Fibroblast of lung (primary cell): ENCODE measurements around the gene ATG4B.

Experiments
- CTCF ChIP-seq, 2 donors: IDR thresholded peaks in 1 of 2; conservative IDR thresholded peaks in 1 of 2; 1 replicate in 1 of 2; 2 replicates in 1 of 2; pipeline ENCODE4 v1.5.1; 2011 to 2012; ENCODE audit warnings: low read length in 2 of 2, control low read depth in 1 of 2, inconsistent platforms in 1 of 2, low read depth in 1 of 2, mild to moderate bottlenecking in 1 of 2
- EZH2 ChIP-seq: IDR thresholded peaks from 2 replicates; pipeline ENCODE4 v1.5.1; 2012; ENCODE audit warnings: low read length, control low read depth, mild to moderate bottlenecking; ENCODE audit errors: missing control alignments

GRCh38 chr2:241637018-241637794, at the start of gene ATG4B, which contains the start of gene THAP4:
- TF ChIP-seq CTCF (conservative IDR thresholded peaks at IDR 0.05 in 1 of 2, IDR thresholded peaks at IDR 0.05 in 1 of 2; ENCODE audit: low read depth in 1 of 2, low read length in 2 of 2), result no peak
- TF ChIP-seq EZH2, result no peak
